Measurements from ENCODE around the gene SBNO2. TPM values are rescaled to one million over a fixed set of nuclear protein-coding genes. Genes with fewer than 3 reads are reported as not detected.

The SBNO2 gene
- total and polyA plus RNA-seq, 9 of the 15 experiments (the other 6 are each of a cell fraction or from before 2014, with no cell fraction given) = 0.01 to 46.2 (median 6.7) TPM

- Histone ChIP-seq H3K27me3 (ENCODE audit: control insufficient read depth in 2 of 2, insufficient read depth in 2 of 2, low read length in 2 of 2) (no peaks in the 10 kb centered on the region), H3K4me1 (replicated peaks in 1 of 2; ENCODE audit: control insufficient read depth in 2 of 2, insufficient read depth in 2 of 2, low read length in 2 of 2) (peaks cover 19 to 65% of the 10 kb centered on the region in 2 experiments; a peak in 4 of 5 replicates), H3K9me1 (ENCODE audit: control insufficient read depth, insufficient read depth, low read length) (no peaks in the 10 kb centered on the region), H3K79me2 (ENCODE audit: control insufficient read depth, insufficient read depth, low read length) (peaks cover 42% of the 10 kb centered on the region), H4K20me1 (replicated peaks; ENCODE audit: control insufficient read depth, insufficient read depth, low read length) (peaks cover 11% of the 10 kb centered on the region; the same call in 1 of the 2 replicates), H3K36me3 (ENCODE audit: control insufficient read depth, insufficient read depth, low read length) (peaks cover 43% of the 10 kb centered on the region), H3K27ac (ENCODE audit: extremely low read depth, low read depth, low read length) (peak overlapping the region; percentile 65; the same call in 2 of the 3 replicates), H3K4me2 (ENCODE audit: insufficient read depth, low read length) (peak overlapping the region; percentile 88), H3K9me3 (replicated peaks; ENCODE audit: control insufficient read depth, insufficient read depth, low read depth, low read length) (peaks cover under 1% of the 10 kb centered on the region; the same call in 1 of the 2 replicates), H3K9ac (ENCODE audit: insufficient read depth in 1 of 2, low read depth in 2 of 2, low read length in 2 of 2) (peak overlapping the region; percentile 87 to 100), H2AFZ (ENCODE audit: low read depth, low read length) (no peak overlapping the region), H3K4me3 (peak overlapping the region; percentile 78)
- 51% methylated on average over 28 of the region's 32 CpGs for WGBS (ENCODE audit: insufficient coverage, low coverage, missing lambda C conversion rate)
- in situ Hi-C loops (cut with MboI) = no loop called here
- intact Hi-C loops (cut with micrococcal nuclease) = no loop called here
- CTCF ChIA-PET (ENCODE audit: low intra/inter-chr PET ratio) = no interaction called here
- POLR2A ChIA-PET = interaction anchor here (0.9 to 6.2 kb wide), 4 partner anchors 10 to 17 kb away, joined by 3 to 45 read pairs (median 5); partner anchors contain the start of gene GPX4
- FAIRE-seq = no peak
- TF ChIP-seq HSF4 (CRISPR knock-in tag; IDR thresholded peaks at IDR 0.05; ENCODE audit: borderline replicate concordance) = no peak
- 0 out of 2 replicates have a peak, but pooled peaks have one; percentile 13 for TF ChIP-seq CEBPB (tag; IDR thresholded peaks at IDR 0.05)
- no TSS peak for BruUV-seq (replicated peaks)
- DNase-seq (ENCODE audit: extremely low read depth in 1 of 4, low spot score in 3 of 4) = no peak
- ATAC-seq = no peak
Measured at GRCh38 chr19:1093811-1094553, 80.1 kb downstream of the SBNO2 start.

DNA sequence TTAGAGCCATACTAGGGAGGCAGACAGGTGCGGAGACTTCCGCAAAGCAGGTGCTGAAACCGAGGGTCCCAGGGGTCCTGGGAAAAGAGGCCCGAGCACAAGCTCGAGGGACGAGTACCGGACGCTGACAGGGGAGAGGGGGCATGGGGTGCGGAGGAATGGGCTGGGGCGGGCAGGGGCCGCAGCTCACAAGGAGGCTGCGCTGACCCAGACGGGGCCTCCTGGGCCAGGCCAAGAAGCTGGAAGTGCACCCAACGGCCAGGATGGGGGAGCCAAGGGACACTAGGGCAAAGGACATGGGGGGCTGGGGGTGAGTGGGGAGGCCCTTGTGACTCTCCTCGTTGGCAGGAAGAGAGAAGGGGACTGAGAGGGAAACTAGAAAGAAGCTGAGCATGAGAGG is 80.7 kb downstream of the SBNO2 start:
- WGBS (ENCODE audit: insufficient coverage, low coverage, missing lambda C conversion rate) = 95% methylated on average over 9 of the region's 15 CpGs
- Histone ChIP-seq H3K9ac (ENCODE audit: insufficient read depth in 1 of 2, low read depth in 2 of 2, low read length in 2 of 2) (peak overlapping the region in 1 of 2 experiments; percentile 100; a peak in 2 of 4 replicates), H4K20me1 (replicated peaks; ENCODE audit: control insufficient read depth, insufficient read depth, low read length) (peaks cover 11% of the 10 kb centered on the region; the same call in 1 of the 2 replicates), H3K27me3 (ENCODE audit: control insufficient read depth in 2 of 2, insufficient read depth in 2 of 2, low read length in 2 of 2) (no peaks in the 10 kb centered on the region), H2AFZ (ENCODE audit: low read depth, low read length) (no peak overlapping the region), H3K36me3 (ENCODE audit: control insufficient read depth, insufficient read depth, low read length) (peaks cover 49% of the 10 kb centered on the region), H3K4me3 (no peak overlapping the region), H3K9me1 (ENCODE audit: control insufficient read depth, insufficient read depth, low read length) (no peaks in the 10 kb centered on the region), H3K79me2 (ENCODE audit: control insufficient read depth, insufficient read depth, low read length) (peaks cover 42% of the 10 kb centered on the region), H3K4me2 (ENCODE audit: insufficient read depth, low read length) (no peak overlapping the region), H3K9me3 (replicated peaks; ENCODE audit: control insufficient read depth, insufficient read depth, low read depth, low read length) (no peaks in the 10 kb centered on the region), H3K27ac (ENCODE audit: extremely low read depth, low read depth, low read length) (no peak overlapping the region; the same call in 2 of the 3 replicates), H3K4me1 (replicated peaks in 1 of 2; ENCODE audit: control insufficient read depth in 2 of 2, insufficient read depth in 2 of 2, low read length in 2 of 2) (peaks cover 13 to 65% of the 10 kb centered on the region in 2 experiments; a peak in 4 of 5 replicates)
- no TSS peak for BruUV-seq (replicated peaks)
- ATAC-seq = no peak
- FAIRE-seq = no peak
- intact Hi-C loops (cut with micrococcal nuclease) (no loop called here), in situ Hi-C loops (cut with MboI) (no loop called here)
- DNase-seq (ENCODE audit: extremely low read depth in 1 of 4, low spot score in 3 of 4) = no peak
- POLR2A ChIA-PET = interaction anchor here (0.9 to 6.2 kb wide), 4 partner anchors 9 to 17 kb away, joined by 3 to 45 read pairs (median 5); partner anchors contain the start of gene GPX4
- CTCF ChIA-PET (ENCODE audit: low intra/inter-chr PET ratio) = no interaction called here
- TF ChIP-seq GABPA (tag; conservative IDR thresholded peaks at IDR 0.05; ENCODE audit: low read depth) (no peak), ZNF140 (CRISPR knock-in tag; IDR thresholded peaks at IDR 0.05) (no peak)
- TF ChIP-seq, protein P1, sequence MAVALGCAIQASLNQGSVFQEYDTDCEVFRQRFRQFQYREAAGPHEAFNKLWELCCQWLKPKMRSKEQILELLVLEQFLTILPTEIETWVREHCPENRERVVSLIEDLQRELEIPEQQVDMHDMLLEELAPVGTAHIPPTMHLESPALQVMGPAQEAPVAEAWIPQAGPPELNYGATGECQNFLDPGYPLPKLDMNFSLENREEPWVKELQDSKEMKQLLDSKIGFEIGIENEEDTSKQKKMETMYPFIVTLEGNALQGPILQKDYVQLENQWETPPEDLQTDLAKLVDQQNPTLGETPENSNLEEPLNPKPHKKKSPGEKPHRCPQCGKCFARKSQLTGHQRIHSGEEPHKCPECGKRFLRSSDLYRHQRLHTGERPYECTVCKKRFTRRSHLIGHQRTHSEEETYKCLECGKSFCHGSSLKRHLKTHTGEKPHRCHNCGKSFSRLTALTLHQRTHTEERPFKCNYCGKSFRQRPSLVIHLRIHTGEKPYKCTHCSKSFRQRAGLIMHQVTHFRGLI (CRISPR knock-in tag; IDR thresholded peaks at IDR 0.05) = no peak
- TF ChIP-seq, protein P2, sequence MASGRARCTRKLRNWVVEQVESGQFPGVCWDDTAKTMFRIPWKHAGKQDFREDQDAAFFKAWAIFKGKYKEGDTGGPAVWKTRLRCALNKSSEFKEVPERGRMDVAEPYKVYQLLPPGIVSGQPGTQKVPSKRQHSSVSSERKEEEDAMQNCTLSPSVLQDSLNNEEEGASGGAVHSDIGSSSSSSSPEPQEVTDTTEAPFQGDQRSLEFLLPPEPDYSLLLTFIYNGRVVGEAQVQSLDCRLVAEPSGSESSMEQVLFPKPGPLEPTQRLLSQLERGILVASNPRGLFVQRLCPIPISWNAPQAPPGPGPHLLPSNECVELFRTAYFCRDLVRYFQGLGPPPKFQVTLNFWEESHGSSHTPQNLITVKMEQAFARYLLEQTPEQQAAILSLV (tag; IDR thresholded peaks at IDR 0.05) = no peak
